NCI-H2081 treated with DMSO at 0.1 percent for 48 hours (cell line): ENCODE results near the gene CLDN20.
"Not testable (repeated sequence)": the region's sequence is repeated elsewhere in the genome, so short reads cannot be mapped to it uniquely, and the experiment has no call there.

Experiments used
- DNase-seq: peaks from one replicate; lab custom pipeline; 2025; lab: John Stamatoyannopoulos, UW

The CLDN20 gene

GRCh38 chr6:155312950-155313349, 49.1 kb downstream of the CLDN20 start:
- not testable (repeated sequence) for DNase-seq

GRCh38 chr6:155313602-155314091, 49.8 kb downstream of the CLDN20 start:
- DNase-seq: no peak

DNA sequence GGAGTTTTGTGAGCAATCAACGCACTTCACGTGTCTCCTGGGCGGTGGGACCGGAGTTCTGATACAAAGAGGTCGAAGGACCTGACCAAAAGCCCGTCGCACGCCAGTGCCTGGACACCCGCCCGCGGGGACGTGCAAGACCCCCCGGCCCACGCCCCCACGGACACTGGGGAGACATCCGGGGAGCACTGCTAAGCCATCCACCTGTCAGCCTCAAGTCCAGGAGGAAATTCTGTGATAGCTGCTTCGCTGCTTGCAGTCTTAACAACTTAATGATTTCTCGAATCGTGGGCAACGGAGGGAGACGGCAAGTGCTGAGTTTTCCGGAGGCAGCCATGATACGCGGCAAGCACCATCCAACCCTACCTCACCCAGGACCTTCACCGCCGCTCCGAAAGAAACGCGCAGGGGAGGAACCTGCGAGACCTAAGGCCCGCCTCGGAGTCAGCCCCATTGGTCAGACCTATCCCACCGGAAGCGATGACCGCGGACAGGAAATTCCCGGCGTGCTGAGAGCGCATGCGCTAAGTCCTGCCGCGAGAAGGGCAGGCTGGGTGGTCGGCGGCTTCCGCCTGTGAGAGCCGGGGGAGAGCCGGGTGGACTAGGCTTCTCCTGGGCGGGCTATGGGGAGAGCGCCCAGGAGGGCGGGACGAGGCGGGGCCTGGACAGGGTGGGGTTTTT, 50.4 kb downstream of the CLDN20 start, which contains the start of gene TFB1M:
Gene TFB1M (minus strand): TSS at position 393 of the 681 bp plus-strand sequence. CDS start 56 bp downstream, at position 337.
- peak; percentile 88 for DNase-seq

- peak; percentile 75 for DNase-seq
Measured at GRCh38 chr6:155314773-155315515, 51.1 kb downstream of the CLDN20 start.

DNA sequence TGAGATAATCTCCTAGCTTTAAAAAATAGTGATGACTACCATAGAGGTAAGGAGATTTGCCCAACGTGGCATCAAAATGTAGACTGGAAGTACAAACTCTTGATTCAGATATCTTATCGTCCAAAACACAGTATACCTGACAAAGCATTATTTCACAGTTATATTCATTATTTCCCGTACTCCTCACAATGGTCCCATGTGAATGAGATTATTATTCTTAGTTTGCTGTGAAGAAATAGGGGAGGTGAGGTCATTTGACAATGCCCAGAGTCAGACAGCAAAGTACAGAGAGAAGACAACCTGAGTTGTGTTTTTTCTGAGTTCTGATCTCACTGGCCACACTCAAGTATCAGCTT, 51.7 kb downstream of the CLDN20 start:
- no peak for DNase-seq

DNA sequence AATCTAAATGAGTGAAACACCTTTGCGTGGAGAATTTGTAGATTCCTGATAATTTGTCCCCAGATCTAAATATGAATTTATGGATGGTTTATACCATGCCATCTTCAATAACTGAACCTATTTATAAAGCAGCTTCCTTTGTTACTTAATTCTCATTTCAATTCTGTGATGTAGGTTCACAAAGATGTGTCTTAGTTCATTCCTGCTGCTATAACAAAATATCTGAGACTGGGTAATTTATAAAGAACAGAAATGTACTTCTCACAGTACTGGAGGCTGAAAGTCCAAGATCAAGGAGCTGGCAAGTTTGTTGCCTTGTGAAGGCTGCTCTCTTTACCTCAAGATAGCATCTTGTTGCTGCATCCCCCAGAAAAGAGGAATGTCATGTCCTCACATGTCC, 52.6 kb downstream of the CLDN20 start:
- DNase-seq: no peak

- no peak for DNase-seq
Measured at GRCh38 chr6:155317186-155317585, 53.4 kb downstream of the CLDN20 start.

DNA sequence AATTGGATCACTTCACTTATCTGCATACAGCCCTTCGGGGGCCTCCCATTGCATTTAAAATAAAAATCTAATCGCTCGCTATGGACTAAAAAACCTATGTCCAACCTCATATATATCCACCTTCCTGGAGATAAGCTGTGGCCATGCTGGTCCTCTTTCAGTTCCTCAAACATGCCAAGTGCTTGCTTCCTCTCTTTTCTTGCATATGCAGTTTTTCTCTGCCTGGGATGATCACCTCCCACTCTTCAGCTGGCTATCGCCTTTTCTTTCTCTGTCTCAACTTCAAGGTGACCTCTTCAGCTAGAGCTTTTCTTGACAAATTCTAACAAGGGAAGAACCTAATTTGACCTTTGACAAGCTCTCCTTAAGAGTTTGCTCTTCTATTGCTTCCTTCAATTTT, 56.1 kb downstream of the CLDN20 start:
- DNase-seq: no peak

DNA sequence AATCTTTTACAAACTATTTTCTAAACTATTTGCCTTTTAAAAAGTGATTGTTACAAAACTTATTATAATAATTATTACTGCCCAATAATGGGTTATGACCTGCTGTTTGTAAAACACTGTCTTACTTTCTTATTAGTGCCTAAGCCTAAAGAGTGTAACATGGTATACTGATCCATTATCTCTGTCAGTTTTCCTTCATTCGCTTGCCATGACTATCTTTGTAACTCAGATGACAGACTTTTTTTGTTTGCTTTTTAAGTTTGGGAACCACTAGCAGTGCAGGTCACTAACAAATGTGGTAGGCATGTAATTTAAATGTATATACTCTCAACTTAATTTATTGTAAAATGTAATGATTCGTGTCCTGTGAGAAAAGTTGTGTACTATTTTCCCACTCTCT, 60.4 kb downstream of the CLDN20 start:
- DNase-seq: no peak

DNA sequence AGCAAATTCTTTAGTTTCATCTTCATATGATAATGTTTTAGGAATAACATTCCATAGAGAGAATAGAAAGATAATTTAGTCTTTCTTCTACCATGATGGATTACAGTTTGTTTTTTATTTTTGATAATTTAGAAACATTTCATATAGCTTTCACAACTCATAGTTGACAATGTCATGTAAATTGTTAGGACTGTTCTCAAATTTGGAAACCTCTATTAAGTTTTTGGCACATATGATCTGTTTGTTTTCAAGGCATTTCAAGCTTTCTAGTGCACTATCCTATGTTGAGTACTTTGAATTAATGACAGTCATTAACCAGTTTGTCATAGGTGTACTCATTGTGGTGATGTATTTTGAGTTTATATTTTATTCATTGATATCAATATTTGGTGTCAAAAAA, 61.2 kb downstream of the CLDN20 start:
- no peak for DNase-seq

- no peak for DNase-seq
Measured at GRCh38 chr6:155325700-155326516, 62.1 kb downstream of the CLDN20 start.
